Activated CD4-positive, CD25-positive, alpha-beta regulatory T cell treated with anti-CD3 and anti-CD28 coated beads, Interleukin-2, amount 50 U/mL, for 72 hours (primary cell): Measurements from ENCODE around the gene CABP1.
"Not testable (repeated sequence)": the region's sequence is repeated elsewhere in the genome, so short reads cannot be mapped to it uniquely, and the experiment has no call there.

Source experiments
- DNase-seq: peaks from one replicate; pipeline ENCODE4 v3.0.0; 2021

CABP1 gene

DNA sequence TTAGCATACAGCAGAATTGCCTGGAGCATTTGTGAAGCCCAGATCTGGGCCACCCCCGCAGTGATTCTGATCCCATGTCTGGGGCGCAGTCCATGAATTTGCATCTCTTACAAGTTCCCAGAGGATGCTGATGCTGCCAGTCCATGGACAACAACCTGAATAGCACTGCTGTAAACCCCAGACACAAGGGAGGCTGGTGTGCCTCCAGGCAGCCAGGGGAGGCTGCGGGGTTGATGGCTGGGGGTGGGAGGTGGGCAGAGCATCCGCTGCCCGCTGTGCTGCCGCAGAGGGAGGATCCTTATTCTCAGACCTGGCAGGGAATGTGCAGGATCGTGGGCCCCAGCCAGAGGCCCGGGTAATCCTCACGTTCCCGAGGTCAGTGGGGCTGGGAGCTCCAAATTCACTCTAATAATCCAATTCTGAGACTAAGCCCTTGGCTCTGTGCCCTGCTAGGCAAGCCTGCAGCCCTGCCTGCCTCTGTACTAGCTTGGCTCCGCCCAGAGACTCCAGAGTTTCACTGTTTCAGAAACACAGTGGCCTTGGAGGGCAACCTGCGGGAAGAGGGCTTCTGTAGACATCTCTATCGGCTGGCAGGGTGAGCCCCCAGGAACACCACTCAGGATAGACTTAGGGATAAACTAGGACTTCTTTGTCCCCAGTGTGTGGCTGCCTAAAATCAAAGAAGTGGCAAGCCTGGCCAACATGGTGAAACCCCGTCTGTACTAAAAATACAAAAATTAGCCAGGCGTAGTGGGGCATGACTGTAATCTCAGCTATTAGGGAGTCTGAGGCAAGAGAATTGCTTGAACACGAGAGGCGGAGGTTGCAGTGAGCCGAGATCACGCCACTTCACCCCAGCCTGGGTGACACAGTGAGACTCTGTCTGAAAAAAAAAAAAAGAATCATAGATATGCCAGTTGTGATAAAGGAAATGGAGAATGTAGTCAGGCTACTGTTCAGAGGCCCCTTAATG lies 28.7 kb downstream of the CABP1 start:
- DNase-seq, result no peak

DNA sequence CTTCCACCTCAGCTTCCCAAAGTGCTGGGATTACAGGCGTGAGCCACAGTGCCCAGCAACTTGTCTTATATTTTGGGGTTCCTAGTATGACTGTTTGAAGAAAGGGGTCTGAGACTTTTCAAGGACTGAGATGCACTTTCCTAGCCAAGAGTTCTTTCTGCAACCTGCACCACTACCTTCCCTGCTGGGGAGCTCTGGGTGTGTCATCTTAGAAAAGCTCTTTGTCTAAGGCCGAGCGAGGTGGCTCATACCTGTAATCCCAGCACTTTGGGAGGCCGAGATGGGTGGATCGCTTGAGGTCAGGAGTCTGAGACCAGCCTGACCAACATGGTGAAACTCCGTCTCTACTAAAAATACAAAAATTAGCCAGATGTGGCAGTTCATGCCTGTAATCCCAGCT lies 29.8 kb downstream of the CABP1 start:
- DNase-seq, result not testable (repeated sequence)

DNA sequence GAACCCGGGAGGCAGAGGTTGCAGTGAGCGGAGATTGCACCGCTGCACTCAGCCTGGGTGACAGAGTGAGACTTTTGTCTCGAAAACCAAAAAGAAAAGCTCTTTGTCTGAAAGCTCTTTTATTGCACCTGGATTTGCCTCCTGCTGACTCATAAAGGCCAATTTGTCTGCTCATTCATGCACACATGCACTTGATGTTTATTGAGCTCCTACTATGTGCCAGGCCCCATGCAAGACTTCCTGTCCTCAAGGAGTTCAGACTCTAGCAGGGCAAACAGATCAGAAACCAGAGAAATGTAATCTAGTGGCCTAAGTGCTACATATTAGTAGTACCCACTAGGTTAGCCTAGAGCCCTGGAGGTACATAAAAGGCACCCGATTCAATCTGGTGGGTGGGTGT lies 30.2 kb downstream of the CABP1 start:
- no peak for DNase-seq

DNA sequence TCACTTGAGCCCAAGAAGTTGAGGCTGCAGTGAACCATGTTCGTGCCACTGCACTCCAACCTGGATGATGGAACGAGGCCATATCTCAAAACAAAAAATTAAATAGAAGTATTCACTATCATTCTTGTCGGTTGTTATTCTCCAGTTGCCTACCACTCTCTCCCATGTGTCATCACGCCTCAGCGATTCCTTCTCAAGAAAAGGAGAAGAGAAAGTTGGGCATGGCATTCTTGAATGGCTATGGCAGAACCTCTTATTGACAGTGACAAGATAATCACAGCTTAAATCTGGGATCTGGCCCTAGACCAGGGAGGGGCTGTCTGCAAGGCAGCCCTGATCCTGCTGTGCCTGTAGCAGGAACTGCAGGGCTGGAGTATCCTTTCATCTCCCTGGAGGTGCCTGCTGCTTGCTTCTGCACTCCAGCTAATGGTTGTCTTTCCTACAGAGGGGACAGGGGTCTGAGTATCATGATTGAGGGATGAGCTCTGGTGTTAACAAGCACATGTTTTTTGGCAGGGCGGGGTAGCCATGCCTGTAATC lies 33.7 kb downstream of the CABP1 start:
- no peak for DNase-seq

DNA sequence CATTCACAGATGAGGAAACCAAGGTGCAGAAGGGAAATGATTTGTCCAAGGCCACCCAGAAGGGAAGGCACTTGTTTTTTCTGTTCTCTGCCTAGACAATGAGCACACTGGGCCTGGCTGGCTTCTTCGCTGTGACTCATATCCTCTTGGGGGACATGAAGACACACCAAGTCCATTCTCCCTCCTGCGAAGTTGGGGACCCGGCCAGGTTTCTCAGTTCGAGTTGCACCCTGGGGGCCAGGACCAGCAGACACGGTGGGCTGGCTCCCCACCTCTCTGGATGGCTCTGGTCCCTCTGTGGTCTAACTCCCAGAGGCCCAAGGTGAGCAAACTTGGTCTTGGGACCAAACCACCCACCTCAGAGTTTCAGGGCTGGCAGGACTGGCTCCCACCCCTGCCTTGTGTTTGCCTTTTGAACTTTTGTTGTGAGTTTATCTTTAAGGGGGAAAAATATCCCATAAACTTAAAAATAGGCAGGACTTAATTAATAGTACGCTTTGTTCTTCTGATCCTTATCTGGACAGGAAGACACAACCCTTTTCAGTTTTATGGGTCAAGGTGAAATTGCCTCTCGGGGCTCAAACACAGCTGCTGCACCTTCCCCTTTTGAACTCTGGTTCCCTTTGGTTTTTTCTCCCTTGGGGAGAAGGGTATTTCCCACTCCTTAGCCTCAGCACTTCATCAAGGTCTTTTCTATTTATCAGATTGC lies 37.5 kb downstream of the CABP1 start:
- DNase-seq, result no peak

DNA sequence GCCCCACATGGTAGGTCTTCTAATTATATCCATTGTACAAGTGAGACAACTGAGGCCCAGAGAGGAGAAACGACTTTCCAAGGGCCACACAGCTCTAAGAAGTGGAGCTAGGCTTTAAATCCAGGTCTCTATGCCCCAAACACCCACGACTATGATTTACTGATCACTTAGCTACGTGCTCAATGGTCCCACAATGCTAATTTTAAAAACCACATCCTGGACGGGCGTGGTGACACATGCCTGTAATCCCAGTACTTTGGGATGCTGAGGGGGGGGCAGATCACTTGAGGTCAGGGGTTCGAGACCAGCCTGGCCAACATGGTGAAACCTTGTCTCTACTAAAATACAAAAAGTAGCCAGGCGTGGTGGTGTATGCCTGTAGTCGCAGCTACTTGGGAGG lies 38.1 kb downstream of the CABP1 start:
- DNase-seq, result no peak

DNA sequence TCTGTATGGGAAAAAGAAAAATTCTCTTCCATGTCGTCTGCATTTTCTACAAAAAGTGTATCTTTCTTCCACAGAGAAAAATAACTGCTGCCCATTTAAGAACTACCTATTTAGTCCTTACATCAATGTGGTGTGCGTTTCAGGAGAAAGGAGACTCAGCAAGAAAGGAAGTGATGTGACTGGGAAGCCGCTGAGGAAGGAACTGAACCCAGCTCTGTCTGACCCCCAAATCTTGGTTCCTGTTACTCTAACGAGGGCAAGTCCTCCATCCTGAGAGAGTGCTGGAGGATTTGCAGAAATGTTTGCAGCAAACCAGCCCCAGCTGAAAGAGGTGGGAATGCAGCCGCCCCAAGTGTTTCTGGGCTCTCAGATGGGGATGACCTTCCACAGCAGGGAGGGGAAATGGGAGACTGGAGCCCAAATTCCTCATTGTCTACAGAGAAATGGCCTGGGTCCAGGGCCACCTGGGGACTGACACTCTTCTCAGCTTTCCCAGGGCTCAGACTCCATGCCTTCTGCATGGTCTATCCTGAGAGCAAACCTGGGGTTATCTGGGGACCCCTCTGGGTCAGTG lies 39.8 kb downstream of the CABP1 start:
- no peak for DNase-seq

DNA sequence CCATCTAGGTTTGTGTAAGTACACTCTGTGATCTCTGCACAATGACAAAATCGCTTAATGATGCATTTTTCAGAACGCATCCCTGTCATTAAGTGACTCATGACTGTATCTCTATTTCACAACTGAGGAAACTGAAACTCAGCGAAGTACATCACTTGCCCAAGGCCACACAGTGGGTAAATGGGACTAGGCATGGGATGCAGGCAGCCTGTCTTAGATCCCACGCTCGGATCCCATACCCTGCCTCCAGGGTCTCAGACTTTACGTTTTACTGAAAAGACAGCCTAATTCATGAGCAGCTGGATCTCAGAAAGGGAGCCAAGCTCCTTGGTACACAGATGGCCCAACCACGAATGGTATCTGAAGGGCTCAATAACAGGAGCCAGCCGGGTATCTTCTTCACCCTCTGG lies 44.1 kb downstream of the CABP1 start:
- DNase-seq, result no peak

DNA sequence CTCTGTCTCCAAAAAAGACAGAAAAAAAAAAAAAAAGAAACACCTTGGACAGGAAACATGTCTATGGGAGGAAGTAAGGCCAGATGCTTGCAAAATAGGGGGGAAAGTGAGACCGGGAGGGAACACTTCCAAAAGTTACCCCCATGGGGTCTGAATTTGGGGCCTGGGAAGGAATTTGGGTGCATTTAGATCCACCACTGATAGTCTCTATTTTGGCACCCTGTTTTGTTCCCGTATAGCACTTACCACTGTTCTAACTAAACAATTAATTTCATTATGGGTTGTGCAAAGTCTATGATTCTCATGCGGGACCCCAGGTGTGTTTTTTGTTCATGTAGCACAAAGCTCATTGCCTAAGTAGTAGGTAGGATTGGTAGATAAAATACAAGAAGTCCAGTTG lies 45.1 kb downstream of the CABP1 start:
- DNase-seq, result no peak

DNA sequence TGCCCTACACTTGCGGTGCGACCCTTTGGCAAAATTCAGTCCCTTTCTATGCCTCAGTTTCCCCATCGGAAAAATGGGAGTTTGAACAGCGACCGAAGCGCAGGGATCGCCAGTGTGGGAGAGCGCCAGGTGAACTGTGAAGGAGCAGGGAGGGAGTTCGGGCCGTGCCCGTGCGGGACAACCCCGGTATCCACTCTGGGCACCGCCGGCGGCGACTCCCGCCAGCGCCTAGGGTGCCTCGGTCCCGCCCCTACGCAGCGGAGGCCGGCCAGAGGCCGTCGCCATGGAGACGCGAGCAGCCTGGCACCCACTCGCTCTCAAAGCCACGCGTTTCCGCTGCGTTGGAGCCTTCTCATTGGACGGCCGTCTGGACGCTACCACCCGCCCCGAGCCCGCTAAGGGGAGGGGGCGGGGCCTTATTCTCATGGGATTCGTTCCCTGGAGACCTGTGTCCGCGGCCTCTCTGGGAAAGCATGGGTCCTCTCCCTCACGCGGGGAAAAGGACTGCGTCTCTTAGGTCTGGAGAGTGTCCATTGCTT lies 45.8 kb downstream of the CABP1 start:
- peak; percentile 95 for DNase-seq

DNA sequence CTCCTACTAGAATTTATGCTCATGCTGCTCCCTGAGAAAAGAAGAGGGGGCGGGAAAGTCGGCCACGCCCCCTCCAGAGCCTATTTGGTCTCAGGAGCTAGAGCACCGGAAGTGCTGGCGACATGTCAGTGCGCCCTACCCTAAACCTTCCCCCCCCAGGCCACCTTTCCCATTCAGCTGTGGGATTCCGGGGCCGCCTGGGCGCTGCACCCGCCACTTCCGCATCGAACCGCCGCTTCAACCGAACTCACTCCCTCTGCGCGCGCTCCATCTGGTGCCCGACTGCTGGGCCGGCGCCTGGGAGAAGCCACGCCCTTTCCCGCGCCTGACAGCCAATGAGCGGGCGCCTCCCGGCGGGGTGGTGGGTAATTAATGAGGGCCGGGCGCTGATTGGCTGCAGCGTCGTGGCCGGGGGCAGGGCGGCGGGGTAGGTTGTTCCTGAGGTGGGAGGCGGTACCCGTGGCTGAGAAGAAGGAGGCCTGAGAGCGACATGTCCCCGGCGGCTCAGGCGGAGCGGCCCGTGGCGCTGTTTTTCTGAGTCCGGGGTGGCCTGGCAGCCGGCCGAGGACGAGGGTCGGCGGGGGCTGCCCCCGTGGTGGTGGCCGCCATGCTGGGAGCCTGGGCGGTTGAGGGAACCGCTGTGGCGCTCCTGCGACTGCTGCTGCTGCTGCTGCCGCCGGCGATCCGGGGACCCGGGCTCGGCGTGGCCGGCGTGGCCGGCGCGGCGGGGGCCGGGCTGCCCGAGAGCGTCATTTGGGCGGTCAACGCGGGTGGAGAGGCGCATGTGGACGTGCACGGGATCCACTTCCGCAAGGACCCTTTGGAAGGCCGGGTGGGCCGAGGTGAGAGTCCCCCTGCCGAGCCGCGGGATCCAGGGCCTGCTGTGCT lies 46.5 kb downstream of the CABP1 start, which contains the start of gene MLEC:
Gene MLEC, plus strand, starts transcription at position 460 of the 888 bp plus-strand sequence. Its CDS starts 148 bp downstream, at position 608.
- peak; percentile 99 for DNase-seq

DNA sequence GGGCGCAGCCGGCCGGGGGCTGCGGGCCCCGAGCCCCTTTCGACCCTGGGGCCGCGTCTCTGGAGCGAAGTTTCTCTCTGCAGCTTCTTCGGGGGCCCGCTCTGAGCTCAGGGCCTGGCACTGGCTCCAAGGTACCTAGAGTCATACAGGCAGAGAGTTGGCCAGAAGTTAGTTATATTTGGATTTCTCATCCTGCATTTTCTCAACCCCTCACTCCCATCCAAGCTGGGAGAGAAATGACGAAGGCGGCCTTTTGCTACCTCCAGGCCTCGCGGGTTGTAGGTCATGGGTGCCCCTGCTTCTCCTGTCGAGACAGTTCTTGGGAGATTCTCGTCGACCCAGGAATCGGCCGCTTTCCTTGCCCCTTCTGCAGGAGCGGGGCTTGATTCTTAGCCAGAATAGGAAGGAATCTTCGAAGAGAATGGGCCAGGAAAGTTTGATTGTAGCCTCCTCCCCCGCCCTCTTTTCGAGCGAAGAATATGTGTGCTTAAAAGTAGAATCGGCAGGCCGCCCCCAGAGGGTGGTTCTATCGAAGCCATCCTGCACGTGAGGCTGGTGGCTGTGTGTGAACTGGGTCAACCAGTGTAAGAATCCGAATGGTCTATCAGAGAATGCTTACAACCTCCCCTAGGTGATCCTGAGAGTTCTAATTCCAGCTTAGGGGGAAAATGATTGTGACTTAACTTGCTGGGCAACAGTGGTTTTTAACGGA lies 47.3 kb downstream of the CABP1 start:
- peak; percentile 33 for DNase-seq

DNA sequence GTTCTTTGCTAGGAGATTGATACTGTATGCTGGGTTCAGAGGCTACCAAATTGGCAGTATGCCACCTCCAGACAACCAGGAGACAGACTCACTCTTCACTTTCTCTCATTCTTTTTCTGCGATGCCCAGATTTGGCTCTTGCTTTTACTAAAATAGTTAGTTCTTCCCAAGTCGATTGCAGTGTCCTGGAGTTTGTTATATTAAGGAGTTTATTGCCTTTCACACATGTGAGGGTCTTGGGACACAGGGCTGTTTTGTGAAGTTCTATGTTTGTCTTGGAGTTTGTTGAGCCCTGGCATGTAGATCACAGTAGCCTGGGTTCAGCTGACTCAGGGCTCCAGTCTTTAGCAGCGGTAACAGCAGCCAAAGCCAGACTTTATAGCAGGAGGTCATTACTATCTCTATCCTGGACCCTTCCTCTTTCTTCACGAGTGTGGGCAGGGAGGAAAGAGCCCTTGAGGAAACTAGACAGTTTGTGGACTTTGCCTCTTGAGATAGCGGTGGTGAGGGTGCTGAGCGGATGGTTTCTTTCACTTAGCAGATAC lies 48.2 kb downstream of the CABP1 start:
- DNase-seq, result no peak

DNA sequence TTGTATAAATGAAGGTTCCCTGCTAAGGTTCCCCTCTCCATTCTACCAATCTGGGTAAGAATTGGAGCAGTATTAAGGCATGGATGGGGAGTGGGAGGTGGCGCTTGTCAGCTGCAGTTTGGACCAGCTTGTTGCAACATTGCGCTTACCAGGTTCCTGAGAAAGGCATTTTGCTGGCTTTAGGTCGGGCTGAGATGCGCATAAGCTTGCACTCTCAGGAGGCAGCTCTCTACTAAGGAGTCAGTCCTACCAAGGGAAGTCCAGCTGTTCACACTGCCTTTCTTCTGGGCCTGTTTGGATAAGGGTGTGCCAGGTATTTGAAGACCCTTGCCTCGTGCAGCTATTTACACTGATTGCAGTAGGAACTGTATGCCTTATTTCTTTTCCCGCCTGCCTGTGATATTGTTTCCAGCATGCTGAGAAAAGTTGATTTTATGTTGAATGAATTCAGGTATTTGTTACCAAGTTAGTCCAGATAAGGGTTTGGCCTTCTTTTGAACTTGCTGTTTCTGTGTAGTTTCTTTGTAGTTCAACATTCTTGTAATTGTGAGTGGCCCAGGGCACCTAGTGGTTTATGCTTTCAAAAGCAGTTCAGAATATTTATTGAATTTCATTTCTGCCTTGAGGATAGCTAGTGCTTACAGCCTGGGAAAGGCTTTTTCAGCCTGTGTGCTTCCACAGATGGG lies 49.1 kb downstream of the CABP1 start:
- no peak for DNase-seq

DNA sequence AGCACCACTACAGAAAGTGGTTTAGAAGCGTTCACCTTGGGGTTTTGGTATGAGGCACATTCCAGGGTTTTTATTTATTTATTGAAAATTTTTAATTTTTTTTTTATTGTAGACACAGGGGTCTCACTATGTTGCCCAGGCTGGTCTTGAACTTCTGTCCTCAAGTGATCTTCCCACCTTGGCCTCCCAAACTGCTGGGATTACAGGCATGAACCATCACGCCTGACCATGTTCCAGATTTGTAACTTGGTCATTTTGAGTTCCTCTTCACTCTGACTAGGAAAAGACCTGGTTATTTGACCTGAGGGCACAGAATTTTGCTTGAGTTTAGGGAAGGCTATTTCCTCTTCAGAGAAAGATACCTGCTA lies 49.6 kb downstream of the CABP1 start:
- DNase-seq, result no peak

DNA sequence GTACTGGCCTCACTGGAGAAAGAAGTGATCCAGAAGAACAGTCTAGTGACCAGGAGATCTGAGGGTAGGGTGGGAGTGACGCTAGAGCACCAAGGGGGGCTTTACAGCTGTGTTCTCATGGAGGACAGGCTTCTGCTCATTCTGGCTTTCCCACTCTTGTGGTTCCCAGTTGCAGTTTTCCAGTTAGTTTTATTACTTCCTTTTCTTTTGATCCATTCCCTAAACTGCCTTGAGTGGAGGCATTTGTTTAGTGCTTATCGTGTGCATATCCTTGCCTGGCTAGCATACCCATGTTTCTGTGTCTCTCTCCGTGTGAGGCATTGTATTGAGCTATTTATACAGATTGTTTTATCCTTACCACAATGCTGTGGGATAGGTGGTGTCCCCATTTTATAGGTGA lies 50.6 kb downstream of the CABP1 start:
- DNase-seq, result no peak

DNA sequence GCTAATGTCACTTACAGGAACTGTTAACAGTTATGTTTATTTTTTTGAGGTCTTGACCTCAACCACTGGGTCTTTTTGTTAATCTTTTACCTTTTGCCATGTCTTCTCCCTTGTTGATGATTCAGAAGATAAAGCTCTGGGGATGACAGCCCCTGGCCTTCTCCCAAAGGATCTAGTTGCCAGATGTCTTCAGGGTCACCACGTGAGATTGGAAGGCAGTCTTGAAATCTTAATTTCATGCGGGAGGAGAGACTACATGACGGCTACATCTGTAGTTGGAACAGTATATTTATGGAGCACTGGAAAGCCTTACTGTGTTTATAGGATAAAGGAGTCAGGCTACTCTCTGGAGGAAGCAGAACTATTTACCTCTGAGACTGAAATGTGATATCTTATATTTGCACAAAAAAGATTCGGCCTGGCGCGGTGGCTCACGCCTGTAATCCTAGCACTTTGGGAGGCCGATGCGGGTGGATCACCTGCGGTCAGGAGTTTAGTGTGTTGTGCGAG lies 52.2 kb downstream of the CABP1 start:
- DNase-seq, result no peak

DNA sequence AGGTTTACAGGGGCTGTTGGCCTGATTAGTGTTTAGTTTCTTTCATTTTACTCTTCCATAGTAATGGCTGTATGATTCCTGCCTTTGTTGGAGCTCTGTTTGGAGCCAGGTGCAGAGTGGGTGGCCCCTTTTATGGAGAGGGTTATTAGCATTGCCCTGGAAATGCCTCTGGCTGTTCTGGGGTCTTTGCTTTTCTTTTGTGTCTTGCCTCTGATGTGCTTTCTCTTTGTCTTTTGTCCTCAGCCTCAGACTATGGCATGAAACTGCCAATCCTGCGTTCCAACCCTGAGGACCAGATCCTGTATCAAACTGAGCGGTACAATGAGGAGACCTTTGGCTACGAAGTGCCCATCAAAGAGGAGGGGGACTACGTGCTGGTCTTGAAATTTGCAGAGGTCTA lies 53.4 kb downstream of the CABP1 start:
- no peak for DNase-seq

DNA sequence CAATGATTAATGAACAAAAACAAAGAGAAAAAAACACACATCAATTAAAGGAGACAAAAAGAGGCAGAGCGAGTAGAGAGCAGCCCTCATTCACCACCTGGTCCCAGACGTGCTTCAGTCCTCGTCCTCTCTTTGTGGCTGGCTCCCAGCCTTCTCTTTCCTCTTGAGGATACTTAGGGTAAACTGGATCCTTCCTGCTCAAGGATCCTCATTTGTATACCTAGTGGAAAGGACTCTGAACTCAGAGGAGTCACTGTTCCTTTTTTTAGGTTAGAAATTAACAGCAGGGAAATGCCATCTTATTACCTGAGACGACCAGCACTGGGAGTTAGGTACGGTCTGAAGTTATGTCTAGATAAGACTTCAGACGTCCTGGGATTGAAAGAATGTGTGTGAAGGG lies 56.2 kb downstream of the CABP1 start:
- no peak for DNase-seq

DNA sequence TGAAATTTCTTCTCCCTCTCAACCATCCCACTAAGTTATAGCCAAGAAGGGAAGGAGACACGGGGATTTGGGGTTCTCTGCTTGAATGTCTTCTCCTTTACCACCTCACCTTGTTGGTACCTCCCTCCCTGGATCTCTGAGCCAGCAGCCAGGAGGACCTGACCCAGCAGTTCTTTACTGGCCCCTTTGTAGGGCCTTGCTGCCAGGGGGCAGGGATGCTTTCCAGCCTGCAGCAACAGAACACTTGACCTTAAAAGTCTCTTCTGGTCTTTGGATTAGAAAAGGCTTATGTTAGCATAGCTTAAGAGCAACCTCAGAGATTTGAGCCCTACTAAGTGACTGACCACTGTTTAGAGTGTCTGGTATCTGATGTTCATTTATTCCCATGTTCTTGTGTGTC lies 56.9 kb downstream of the CABP1 start:
- no peak for DNase-seq
